HG03457 (cell line): ENCODE results near the gene RERE.
"Not testable (repeated sequence)": the region's sequence is repeated elsewhere in the genome, so short reads cannot be mapped to it uniquely, and the experiment has no call there.

ENCODE experiments used
- ATAC-seq: cut with Tn5 transposase; IDR thresholded peaks from one replicate; pipeline ENCODE4 v1.9.1; 2021; ENCODE audit warnings: moderate number of reproducible peaks; ENCODE audit not compliant: unreplicated experiment

The RERE gene

DNA sequence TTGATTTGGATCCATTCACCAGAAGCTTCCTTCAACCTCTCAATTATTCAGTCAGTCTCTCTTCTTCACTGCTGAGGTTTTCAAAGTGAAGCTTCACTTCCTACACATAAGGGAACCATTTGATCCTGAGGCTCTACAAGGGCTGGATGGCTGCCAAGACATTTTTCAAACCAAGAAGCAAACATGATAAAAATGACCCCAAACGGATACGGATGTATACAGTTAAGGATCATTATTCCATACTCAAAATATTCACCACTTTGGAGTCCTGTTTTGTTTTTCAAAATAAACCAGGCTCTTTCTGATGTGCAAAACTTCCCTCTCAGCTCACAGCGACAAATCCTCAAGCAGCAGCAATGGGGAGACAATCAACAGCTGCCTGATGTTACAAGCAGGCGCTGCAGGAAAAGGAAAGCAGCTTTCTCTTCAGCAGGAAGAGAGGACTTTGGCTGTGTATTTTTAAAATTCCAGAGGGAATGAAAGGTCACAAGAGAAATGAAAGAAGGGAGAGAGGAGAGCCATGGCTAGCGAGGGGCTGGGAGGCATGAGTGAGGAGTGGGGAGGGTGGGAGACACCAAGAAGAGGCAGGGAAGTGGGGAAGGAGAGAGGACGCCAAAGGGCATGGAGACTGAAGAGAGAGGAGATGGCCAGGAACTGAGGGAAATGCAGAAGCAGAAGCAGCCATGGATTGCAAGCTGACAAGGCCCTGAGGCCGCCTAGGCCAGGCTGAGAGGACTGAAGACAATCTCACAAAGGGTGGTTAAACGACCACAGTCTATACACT lies 354.1 kb downstream of the RERE start:
- no peak for ATAC-seq

DNA sequence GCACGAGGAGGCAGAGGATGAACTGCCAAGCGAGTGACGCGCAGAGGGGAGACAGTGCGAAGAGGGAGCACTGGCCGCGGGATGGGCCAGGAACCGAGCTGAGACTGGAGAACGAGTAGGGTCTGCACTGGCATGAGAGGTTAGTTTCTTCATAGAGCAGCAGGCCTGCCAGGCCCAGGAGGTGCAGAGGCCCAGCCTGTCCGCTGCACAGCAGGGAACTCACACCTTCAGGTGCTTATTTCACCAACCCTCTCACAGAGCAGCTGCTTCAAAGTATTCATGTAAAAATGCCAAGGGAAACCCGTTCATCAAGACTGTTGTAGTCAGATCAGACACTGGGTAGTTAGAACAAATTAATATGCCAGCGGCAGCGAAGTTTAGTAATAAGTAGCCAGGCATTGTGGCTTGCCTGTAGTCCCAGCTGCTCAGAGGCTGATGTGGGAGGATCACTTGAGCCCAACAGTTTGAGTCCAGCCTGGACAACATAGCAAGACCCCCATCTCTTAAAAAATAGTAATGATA lies 355.0 kb downstream of the RERE start:
- no peak for ATAC-seq

DNA sequence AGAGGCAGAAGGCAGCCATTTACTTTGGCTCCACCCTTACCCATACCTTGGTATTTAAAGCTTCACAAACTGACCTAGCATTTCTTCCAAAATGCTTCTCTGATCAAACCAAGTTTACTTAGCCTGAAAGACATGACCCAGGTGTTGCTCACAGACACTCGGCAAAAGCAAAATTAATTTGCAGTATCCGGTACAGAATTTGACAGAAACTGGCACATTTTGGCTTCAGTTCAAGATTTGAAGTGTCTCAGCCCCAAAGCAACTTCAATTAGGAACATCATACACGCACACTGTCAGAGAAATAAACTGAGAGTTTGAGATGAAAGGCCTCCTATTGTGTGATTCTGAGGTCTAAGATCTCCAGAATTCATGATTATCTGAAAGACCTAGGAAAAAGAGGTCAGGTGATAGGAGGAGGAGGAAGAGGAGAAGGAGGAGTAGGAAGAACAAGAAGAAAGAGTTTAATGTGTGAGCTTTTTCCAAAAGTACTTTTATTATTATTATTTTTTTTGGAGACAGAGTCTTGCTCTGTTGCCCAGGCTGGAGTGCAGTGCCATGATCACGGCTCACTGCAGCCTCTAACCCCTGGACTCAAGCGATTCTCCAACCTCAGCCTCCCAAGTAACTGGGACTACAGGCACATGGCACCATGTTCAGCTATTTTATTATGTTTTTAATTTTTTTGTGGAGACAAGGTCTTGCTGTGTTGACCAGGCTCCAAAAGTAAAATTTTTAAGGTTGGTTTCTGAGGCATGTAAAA lies 355.9 kb downstream of the RERE start:
- ATAC-seq = no peak

DNA sequence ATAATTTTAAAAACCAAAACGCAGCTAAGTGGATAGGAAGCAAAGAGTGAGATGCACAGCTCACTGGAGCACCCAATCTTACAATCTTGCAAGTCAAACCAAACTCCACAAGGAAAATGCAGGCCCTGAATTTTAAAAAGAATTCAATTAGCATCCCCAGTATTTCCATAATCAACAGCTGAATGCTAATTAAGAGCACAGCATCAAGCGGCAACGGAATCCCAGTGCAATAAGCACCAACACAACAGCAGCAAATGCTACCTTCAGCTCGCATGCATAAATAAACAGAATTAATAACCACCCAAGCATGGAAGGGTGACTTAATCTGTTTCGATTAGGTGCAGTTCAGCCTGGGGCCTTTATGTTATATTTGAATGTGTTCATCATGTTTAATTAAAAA lies 356.7 kb downstream of the RERE start:
- ATAC-seq = no peak

DNA sequence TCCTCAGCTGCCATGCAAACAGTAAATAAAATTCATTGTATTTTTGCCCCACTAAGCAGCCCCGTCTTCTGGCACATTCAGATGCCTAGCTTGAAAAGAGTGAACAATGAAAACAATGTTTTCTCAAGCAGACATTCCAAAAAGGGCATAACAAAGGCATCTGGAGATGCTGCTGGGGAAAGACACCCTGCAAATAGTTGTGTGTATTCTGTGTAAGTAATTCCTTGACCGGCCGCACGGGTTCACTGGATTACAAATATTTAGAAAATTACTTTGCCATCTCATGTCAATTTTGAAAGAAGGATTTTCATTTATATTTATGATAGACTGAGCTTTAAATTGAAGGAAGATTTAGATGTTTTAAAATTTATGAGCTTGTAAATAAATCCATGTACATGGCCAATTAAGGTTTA lies 357.3 kb downstream of the RERE start:
- no peak for ATAC-seq

DNA sequence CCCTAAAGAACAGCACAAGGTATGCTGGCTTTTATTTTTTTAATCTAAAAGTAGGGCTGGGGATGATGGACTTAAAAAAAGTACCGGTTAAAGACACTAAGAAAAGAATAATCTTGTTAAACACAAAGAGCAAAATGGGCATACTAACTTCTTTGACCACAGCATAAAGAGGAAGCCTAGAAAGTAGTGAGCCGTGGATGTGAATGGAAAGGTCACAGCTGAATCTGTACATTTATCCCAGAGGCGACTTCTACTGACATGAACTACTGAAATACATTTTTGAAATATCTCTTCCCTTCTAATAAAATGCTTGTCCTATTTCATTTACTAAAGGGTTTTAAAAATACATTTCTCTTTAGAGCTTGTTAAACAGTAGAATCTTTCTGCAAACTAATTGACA lies 358.8 kb downstream of the RERE start:
- no peak for ATAC-seq

DNA sequence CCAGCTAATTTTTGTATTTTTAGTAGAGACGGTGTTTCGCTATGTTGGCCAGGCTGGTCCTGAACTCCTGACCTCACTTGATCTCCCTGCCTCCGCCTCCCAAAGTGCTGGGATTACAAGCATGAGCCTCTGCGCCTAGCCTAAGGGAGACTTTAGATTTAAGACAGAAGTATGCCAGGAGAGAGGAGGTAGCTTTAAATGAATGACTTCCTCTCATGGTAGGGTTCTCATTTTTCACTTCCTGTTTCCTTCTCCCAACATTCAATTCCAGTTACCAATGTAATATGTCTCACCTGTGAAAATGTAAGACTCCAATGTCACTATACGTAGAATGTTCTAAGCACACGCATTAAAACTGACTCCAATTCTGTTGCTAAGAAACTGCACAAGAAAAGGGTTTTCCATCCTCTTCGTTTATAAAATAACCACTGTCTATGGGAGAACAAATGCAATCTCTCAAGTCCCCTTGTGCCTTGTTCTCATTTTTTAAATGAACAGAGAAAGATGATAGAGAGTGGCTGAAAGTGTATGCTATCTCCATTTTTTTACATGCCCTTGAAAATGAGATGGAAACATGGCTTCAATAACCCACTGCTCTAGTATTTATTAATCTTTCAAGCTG lies 359.6 kb downstream of the RERE start:
- ATAC-seq = no peak

DNA sequence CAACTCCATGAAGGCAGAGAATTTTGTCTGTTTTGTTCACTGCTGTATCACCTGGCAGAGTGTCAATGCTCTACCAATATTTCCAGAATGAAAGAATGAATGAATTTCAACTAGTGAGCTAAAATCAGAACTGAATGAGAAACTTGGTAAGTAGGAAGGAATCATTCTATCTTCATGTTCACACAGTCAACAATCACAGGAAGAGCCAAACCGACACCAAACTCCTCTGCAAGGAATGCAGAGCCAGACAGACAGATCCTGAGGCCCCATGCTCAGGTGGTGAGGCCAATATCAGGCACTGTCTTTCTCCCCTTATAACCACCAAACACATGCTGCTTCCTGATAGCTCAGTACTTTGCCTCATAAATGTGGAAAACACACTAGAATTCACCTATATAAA lies 360.4 kb downstream of the RERE start:
- no peak for ATAC-seq

DNA sequence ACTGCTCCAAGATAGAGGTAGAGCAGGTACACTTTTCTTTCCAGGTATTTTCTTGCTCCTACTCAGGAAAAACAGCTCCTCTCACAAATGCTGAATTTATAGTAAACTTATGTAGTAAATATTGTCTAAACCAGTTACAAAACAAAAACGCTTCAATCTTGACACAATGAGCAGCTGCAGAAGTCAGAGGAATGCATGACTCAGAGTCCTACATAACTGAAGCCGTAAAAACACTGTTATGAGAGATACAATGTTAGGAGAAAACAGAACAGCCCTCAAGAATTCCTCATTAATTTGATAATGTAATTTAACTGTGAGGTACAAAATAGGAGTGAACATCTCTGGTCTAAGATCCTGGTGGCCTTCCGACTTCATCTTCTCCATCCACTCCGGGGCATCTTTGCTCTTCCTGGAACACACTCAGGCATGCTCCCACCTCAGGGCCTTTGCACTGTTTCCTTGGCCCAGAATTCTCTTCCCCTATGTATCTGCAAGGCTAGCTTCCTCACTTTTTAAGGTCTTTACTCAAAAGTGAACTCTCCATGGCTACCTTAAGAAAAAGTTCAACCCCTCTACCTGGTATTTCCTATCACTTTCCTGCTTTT lies 361.0 kb downstream of the RERE start:
- ATAC-seq = no peak

DNA sequence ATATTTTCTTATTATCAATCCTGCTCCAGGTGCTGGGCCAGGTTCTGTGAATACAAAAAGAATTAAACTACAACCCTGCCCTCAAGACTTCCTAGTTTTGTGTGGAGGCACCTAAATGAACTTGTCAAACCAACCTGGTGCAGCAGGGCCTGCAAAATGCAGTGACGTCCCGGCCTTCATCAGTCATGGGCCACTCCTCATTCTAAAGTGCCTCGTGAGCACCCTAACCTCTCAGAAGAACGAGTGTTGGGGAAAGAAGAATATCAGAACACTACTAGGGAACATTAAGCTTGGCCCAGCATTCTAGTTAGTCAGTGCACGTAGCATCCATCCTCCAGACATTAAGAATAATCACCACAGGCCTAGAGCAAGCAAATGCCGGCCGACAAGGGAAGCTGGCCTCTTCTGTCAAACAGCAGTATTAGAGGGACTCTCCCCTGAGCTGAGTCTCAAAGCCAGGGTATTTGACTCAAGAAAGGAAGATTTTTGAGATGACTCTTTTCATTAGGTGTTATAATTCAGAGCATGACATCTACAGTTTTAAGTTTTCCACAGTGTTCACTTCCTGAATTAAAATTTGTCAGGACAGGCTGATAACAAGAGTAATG lies 361.6 kb downstream of the RERE start:
- no peak for ATAC-seq

DNA sequence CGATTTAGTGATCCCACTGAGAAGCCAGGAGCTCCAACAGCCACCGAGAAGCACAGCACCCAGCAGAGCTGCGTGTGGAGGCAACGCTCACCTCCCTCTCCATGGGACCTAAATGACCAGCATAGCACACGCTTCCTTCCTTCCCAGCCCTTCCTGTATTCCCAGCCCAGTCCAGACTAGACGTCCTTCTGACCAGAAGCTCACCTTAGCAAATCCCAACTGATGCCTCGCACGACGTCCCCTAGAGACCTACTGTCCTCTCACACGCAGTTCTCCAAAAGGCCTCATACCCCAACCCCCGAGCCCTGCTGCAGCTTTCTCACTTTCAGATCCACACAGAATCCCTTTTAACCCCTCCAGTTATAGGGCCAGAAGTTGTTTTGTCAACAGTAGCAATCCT lies 367.1 kb downstream of the RERE start:
- ATAC-seq = no peak

DNA sequence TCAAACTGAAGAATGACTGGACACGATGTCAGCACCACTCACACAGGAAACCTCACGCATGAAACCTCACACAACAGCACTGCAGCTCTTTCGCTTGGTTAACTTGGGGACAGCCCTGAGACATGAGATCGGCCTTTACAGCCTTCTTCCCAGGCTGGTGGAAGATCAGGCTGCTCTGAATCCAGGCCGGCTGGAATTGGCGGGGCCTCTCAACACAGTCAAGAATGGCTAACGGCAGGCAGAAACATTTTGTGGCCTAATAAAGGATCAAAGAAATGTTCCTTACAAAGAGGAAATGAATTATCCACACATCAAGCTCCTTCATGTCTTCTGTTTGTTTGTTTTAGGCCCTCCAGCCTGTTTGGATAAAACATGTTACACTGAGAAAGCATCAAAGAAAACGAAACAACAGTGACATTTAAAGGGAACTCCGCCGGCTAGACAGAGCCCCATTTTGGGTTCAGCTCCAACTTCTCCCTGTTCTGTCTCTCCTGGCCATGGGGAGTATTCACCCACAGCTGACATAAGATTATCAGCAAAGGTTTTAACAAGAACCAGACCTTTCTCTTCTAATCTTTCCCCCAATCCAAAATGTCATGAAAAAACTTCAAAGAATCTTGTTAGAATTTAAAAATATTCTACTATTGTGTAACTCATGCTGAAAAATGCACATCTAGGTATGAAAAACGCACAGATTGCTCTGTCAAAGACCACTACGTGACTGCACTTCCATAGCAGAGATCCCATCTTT lies 368.4 kb downstream of the RERE start:
- ATAC-seq = no peak

DNA sequence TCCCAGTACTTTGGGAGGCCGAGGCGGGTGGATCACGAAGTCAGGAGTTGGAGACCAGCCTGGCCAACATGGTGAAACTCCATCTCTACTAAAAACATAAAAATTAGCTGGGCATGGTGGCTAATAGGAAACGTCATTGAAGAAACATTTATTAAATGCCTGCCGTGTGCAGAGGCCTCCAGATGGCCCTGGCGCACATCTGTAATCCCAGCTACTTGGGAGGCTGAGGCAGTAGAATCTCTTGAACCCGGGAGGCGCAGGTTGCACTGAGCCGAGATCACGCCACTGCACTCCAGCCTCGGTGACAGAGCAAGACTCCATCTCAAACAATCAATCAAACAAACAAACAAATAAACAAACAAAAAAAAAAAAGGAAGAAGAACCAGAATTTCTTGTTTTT lies 368.9 kb downstream of the RERE start:
- not testable (repeated sequence) for ATAC-seq

DNA sequence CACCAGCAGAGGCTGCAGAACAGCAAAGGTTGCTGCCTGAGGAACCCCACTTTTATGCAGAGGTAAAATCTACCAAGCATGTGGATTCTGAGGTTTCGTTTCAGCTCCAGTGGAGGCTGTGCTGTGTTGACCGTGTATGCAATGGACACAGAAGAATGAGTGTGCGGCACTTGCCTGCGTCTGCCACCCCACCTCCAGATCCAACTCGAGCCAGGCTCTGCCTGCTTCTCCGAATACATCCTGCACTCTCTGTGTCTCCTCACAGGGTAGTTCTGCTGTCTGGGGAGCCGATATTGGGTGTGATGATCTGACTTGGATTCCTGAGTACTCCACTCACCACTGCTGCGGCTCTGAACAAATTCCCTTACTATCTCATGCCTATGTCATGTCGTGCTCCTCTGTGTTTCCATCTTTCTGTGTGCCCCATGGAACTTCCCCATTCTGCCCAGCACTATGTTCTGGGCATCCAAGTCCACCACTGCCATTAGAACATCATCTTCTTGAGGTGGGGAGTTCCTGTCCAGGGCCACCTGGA lies 369.8 kb downstream of the RERE start:
- no peak for ATAC-seq

DNA sequence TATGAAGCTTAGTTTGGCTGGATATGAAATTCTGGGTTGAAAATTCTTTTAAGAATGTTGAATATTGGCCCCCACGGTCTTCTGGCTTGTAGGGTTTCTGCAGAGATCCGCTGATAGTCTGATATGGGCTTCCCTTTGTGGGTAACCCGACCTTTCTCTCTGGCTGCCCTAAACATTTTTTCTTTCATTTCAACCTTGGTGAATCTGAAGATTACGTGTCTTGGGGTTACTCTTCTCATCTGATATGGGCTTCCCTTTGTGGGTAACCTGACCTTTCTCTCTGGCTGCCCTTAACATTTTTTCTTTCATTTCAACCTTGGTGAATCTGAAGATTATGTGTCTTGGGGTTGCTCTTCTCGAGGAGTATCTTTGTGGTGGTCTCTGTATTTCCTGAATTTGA lies 371.3 kb downstream of the RERE start:
- ATAC-seq = not testable (repeated sequence)

DNA sequence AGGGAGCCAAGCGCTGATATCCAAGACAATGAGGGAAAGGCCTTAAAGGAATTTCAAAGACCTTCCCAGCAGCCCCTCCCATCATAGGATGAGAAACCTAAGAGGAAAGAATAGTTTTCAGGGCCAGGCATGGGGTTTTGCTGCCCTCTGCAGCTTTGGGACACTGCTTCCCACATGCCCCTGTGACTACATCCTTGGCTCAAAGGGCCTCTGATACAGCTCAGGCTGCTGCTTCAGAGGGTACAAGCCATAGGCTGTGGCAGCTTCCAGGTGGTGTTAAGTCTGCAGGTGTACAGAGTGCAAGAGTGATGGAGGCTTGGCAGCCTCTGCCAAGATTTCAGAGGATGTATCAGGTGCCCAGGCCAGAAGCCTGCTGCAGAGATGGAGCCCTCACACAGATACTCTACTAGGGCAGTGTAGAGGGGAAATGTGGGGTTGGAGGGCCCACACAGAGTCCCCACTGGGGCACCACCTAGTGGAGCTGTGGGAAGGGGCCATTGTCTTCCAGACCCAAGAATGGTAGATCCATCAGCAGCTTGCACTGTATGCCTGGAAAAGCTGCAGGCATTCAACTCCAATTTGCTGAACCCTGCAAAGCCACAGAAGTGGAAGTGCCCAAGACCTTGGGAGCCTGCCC lies 373.8 kb downstream of the RERE start:
- ATAC-seq = no peak

DNA sequence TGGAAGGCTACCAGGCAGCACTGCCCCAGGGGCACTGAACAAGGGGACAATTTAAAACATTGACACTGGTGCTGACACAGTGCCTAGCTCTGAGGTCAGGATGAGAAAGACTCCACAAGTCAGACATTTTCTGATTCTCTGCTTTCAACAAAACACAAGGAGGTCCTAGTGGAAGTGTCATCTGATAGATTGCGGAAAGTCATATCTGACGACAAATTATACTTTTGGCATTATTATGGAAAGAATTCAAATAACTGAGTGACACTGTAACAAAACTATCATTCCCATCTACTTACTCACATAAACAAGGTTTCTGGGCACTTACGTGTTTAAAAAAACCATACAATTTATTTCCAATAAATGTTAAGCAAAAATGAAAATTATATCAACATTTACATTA lies 376.0 kb downstream of the RERE start:
- no peak for ATAC-seq

DNA sequence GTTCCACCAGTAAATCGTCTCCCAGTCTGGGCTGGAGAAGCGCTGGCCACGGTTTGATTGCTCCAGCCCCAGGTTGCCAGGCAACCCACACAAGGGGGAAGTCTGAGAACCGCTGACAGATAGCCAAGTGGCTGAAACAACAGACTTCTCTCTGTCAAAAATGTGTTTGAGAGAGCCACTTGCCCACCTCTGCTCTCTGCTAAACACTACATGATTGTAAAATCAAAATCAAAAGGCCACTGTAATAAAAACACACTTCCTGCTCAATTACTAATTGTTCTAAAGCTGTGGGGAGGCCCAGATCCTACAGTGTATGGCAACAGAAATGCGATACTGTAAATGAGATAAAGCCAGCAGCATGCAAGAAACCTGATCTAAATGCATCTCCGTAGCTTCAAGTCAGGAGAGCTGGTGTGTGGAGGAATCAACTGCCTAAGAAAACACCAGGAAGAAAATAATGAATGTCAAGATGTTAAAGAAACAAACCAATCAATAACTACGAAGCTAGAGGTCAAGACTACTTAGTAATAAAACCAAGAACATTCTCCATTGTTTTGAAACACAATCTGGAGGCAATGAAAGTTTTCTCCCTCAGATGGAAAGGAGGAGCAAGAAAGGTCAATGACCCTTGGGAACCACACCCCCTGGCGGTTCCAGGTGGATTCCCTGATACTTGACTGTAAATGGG lies 378.3 kb downstream of the RERE start:
- no peak for ATAC-seq

DNA sequence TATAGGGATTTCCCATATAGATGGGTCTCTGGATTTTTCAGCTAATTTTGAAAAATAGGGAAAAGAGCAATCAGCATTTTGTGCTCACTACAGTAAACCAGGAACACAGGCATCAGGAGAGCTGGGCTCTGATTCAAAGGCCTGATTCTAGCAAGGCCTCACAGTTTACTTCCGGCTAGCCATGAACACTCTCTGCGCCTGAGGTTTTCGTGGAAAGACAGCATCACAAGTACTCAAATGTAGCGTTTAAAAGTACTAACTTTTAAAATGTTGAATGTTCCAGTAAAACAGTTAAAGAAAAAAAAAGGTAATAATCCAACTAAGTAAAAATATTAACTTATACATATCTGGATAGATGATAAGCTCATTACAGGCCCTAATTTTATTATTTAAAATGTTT lies 379.0 kb downstream of the RERE start:
- ATAC-seq = no peak
